ENCODE data around the gene PATJ.

The PATJ gene

DNA sequence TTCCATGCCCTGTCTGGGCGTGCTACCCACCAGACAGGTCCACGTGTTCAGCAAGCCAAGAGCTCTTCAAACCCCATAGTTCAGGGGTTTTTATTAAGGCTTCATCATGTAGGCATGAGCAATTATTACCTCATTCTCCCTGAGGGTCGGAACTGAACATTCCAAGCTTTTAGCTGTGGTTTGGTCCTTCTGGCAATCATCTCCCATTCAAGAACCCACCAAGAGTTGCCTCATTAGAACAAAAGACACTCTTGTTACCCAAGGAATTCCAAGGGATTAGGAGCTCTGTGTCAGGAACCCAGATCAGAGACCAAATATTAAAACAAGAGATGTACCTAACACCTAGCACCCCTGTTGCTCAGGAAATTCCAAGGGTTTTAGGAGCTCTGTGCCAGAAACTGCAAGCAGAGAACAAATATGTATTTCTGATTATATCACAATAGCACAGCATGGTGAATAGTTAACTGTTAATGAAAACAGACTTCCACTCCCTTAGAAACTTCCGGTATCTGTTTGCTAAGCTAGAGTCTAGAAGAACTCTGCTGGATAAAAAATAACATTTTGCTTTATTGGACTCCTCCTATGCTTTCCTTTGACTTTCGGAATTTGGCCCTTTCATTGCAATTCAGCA, 251.2 kb downstream of the PATJ start:
- no peak for DNase-seq

DNA sequence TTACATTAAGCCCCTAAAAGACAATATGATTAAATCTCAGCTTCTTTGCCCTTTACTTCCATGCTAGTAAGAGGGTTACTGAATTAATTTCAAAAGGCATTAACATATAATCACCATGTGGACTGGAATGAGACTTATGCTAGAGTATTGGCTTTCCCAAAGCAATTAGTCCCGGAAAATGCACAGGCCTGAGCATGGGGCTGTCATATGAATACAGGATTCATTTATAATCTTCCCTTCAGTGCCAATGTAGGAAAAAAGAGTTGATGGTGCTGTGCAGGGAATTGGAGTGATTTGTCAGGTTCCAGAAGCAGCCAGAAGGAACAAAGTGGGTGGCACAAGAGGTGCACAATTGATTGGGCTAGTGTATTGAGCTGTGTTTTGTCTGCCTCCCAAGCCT, 253.4 kb downstream of the PATJ start:
- DNase-seq = no peak

GRCh38 chr1:61997123-61997522, 254.8 kb downstream of the PATJ start:
- DNase-seq = no peak

DNA sequence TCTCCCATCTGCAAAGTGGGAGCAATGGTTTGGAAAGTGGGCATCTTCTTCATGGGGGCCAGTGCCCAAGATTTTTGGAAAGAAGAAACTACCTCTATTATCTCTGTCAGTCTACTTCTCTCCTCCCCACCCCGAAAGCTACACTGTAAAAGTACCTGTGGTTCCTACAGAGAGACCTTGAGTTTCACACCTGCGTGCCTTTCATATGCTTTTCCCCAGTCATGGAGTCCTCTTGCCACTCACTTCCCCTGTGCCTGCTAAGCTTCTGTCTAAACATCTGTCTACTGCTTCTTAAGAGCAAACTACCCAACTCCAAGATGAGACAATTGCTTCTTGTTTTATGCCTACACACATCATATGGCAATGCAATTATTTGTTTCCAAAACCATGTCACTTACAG, 261.5 kb downstream of the PATJ start:
- DNase-seq = no peak

- DNase-seq = no peak
Measured at GRCh38 chr1:62006690-62007089, 264.4 kb downstream of the PATJ start.

DNA sequence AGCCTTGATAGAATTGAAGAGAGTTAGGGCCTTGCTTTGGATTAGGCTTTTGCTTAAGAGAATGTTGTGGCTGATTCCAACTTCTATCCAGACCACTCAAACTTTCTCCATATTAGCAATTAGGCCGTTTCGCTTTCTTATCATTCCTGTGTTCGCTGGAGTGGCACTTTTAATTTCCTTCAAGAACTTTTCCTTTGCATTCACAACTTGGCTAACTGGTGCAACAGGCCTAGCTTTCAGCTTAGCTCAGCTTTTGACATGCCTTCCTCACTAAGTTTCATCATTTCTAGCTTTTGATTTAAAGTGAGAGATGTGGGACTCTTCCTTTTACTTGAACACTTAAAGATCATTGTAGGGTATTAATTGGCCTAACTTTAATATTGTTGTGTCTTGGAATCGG, 268.7 kb downstream of the PATJ start:
- DNase-seq = no peak

- no peak for DNase-seq
Measured at GRCh38 chr1:62012095-62012494, 269.8 kb downstream of the PATJ start.

DNA sequence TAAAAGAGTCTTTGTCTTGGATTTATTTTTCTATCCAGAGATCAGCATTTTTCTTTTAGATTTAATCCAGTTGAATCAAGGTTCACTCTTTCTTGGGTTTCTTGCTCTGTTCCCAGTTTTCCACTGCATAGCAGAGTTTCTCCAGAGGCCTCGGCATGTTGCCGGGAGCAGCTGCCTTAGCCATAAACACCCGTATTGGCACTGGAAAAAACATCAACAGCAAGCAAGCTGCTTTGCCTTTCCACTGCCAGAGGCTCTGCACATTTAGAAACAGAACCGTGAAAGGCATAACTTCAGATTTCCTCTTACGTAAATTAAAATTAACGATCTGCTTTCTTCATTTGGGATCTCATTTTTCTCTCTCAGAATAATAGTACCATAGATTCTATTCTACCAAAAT, 270.6 kb downstream of the PATJ start:
- no peak for DNase-seq

DNA sequence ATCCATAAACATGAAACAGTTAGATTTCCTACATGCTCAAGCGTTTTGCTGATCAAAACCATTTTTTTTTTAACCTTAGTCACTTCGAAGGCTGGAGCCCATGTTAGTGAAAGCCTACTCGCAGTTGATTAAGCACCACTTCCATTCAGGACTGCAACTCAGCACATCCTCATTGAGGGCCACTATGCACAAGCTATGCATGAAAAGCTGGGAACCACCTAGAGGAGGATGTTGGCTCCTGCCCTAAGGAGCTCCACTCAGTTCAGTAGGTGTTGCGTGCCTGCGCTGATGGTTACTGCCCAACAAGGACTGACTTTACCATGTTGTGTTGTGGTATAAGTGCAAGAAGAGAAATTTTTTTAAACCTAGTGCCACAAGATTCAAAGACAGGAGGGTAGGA, 271.0 kb downstream of the PATJ start:
- no peak for DNase-seq

- DNase-seq = no peak
Measured at GRCh38 chr1:62022382-62022983, 280.2 kb downstream of the PATJ start.

DNA sequence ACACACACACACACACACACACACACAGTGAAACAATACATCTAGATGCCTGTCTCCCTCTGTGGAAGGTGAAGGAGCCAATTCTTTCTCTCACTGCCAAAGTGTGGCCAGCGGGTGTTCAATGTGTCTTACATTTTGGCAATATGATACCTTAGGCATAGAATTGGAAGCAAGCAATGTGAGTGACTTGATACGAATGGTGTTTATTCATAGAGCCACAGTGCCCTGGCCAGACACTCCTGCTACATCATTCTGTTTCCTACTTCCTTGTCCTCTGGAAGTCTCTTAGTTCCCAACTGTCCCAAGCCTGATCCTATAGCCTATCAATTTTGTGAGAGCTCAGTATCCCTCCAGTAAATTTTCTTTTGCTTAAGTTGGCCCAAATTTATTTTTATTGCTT, 282.4 kb downstream of the PATJ start:
- DNase-seq = no peak

- DNase-seq = no peak
Measured at GRCh38 chr1:62025154-62025553, 282.9 kb downstream of the PATJ start.

DNA sequence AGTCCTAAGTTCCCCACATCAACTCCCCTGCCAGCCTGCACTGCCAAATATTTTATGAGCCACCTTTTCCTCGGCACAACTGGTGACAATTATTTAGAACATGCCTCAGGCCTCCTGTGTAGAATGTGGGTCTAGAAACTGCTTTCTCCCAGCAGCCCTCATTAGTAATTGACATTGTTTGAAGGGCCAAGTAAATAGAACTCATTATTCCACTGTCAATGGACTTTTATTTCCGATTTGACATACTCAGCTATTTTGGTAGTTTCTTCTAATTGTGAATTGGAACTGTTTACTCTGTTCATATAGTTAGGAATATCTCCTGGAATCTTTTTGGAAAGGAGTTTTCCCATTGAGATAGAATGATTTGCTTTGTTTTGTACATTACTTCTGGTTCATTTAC, 283.6 kb downstream of the PATJ start:
- no peak for DNase-seq

GRCh38 chr1:62029704-62030103, 287.4 kb downstream of the PATJ start:
- no peak for DNase-seq

DNA sequence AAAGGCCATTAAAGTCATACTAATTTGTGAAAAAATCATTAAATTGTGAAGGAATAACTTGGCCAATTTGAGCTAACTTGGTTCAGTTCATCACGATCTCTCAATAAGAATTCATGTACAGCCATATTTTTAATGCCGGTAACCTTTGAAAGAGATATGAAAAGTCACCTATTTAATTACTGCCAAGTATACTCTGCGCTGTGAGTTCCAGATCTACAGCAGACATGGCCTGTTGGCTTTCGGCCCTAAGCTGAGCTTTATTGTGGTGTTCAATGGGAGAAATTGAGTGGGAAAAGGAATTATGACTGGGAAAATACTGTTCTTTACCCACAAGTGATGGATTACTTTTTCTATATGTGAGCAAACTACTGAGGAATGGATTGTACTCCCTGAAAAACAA, 292.5 kb downstream of the PATJ start:
- no peak for DNase-seq

- no peak for DNase-seq
Measured at GRCh38 chr1:62037274-62037673, 295.0 kb downstream of the PATJ start.

GRCh38 chr1:62038594-62039284, 296.5 kb downstream of the PATJ start:
- DNase-seq = peak; percentile 9

DNA sequence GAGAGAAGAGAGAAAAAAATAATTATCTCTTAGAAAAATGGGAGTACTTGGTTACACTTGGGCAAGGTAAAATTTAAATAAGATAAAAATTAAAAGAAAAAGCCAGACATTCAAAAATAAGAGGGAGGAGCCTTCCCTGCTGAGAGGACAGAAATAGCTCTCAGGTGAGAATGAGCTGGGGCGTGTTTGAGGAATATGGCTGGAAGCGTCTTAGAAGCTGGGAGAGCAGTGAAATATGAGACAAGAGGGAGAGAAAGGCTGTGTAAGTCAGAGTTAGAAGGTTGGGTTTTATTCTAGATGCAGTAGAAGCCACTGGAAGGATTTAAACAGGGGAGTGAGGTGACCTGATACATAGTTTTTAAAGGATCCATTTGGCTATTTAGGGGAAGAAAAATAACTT, 298.2 kb downstream of the PATJ start:
- no peak for DNase-seq

DNA sequence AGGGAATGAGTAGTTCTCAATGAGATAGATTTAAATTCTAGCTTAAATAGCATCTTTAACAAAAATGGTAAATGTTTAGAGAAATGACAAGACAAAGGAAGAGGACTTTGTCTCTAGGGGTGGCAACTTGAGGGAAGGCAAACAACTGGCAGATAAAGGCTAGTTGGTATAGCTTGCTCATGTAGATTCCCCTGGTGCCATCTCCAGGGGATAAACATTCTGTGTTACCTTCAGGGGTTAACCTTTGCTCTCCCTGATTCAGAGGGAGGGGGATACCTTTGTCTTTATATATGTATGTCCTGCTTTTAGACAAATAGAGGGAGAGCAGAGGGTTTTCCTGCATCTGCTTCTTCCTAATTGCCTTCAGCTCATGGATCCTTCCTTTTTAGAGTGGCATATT, 298.7 kb downstream of the PATJ start:
- no peak for DNase-seq

DNA sequence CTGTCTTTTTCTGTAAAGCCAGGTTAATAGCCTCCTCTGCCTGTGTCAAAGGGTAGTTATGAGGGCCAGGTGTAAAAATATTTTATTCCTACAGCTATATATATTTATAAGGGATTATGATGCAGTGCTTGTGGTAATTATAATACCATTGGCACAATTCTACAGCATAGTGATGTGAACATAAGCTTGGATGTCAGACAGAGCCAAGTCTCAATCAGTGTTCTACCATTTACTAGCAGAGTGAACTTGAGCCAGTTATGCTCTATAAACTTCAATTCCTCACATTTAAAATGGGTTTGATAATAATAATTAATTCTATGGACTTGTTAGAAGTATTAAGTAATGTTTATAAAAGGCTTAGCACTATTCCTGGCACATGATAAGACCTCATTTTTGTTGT, 300.9 kb downstream of the PATJ start:
- DNase-seq = no peak

- DNase-seq = peak; percentile 10
Measured at GRCh38 chr1:62045574-62045973, 303.3 kb downstream of the PATJ start.

DNA sequence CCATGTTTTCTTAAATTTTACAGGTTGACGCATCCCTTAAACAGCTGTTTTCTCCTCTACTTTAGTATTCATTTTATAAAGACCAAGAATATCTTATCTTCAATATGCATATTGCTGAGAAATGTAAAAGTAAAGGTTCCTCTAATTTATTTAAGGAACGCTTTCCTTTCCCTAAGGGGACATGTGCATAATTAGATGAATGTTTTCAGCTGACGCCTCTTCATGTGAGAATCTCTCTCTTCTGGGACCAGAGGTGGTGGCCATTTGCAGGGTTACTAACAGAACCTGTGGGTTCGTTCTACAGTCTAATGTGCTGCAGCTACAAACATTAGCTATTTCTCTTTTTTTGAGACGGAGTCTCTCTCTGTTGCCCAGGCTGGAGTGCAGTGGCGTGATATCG, 304.6 kb downstream of the PATJ start:
- no peak for DNase-seq

GRCh38 chr1:62050165-62050564, 307.9 kb downstream of the PATJ start:
- no peak for DNase-seq

- no peak for DNase-seq
Measured at GRCh38 chr1:62052946-62053345, 310.7 kb downstream of the PATJ start.

DNA sequence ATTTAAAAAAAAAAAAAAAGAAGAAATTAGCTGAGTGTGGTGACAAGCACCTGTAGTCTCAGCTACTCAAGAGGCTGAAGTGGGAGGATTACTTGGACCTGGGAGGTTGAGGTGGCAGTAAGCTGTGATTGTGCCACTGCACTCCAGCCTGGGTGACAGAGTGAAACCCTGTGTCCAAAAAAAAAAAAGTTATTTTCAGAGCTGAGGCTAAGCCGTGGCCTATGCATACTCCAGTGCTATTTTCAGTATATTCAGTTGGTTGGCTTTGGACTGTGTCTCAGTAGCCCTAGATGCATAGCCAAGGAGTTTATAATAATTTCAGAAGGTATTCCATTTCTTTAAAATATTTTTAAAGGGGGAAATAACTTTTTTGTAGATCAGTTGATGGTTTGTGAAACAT, 311.9 kb downstream of the PATJ start:
- no peak for DNase-seq

Data from hematopoietic multipotent progenitor cell treated with erythropoietin and hydrocortisone succinate and interleukin-3 and kit ligand, for 6 days (in vitro differentiated cells).